ENCODE measurements around the gene FMO4.

DNA sequence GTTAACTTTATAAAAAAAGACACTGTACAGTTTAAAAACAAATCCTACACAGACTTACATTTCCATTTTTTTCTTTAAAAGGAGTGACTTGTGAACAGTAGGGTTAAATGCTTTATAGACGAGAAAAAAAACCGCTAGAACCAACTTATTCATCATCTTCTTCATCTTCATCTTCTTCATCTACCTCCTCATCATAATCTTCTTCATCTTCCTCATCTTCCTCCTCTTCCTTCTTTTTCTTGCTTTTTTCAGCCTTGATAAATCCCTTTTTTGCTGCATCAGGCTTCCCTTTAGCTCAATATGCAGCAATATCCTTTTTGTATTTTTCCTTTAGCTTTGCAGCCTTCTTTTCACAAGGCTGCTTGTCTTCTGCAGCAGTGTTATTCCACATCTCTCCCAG is 43.2 kb upstream of the FMO4 start:
- TF ChIP-seq CTCF (conservative IDR thresholded peaks at IDR 0.05; ENCODE audit: low read depth, low read length) (no peak), EZH2phosphoT487 (IDR thresholded peaks at IDR 0.05; ENCODE audit: borderline replicate concordance, low read length) (no peak)
